Lower leg skin (tissue), 4 donors: ENCODE data around the gene PLAAT3. TPM values are rescaled to one million over a fixed set of nuclear protein-coding genes. Genes with fewer than 3 reads are reported as not detected.
"Not testable (repeated sequence)": the region's sequence is repeated elsewhere in the genome, so short reads cannot be mapped to it uniquely, and the experiment has no call there.

Experiments used
- DNase-seq, 2 donors: peaks; one replicate each; pipeline ENCODE4 v3.0.0-alpha.2; 2019; ENCODE audit warnings: low spot score in 2 of 2
- H3K4me3 ChIP-seq: fragments of 200-600 bp; sonication (generic); 2 replicates; pipeline ENCODE4 v1.5.1; 2017; ENCODE audit warnings: mild to moderate bottlenecking, low read depth; ENCODE audit not compliant: poor library complexity, severe bottlenecking
- POLR2A ChIP-seq, 2 donors: fragments of 450-650 bp; IDR thresholded peaks; one replicate each; pipeline ENCODE4 v1.6.1; 2016 to 2017; ENCODE audit warnings: antibody characterized with exemption in 2 of 2, mild to moderate bottlenecking in 1 of 2, moderate library complexity in 1 of 2
- WGBS, 2 donors: methylation state at CpG; one replicate each; pipeline ENCODE4 v1.1.5; 2018; 5-methylcytosine and 5-hydroxymethylcytosine counted together
- intact Hi-C: fragments of 100-400 bp; cut with DNase I; formaldehyde crosslinking; loops from one replicate; pipeline ENCODE4 v1.15.0; 2023; ENCODE audit warnings: low total_unique reads
- total RNA-seq, 4 donors: library from RNA; depleted of rRNA; stranded (reverse); fragments of >200 nt; gene quantifications; one replicate each; pipeline ENCODE4 v1.1.0, GENCODE V29; 2016
- TF ChIP-seq, protein P1 (sequence below), 3 donors: fragments of 450-650 bp; IDR thresholded peaks; one replicate each; pipeline ENCODE4 v1.5.1; 2016; ENCODE audit warnings: antibody characterized with exemption in 3 of 3, mild to moderate bottlenecking in 3 of 3, moderate library complexity in 2 of 3

Gene PLAAT3
- total RNA-seq, 4 donors from 2014 or later: 9.8 to 15.1 (median 12.3) TPM

DNA sequence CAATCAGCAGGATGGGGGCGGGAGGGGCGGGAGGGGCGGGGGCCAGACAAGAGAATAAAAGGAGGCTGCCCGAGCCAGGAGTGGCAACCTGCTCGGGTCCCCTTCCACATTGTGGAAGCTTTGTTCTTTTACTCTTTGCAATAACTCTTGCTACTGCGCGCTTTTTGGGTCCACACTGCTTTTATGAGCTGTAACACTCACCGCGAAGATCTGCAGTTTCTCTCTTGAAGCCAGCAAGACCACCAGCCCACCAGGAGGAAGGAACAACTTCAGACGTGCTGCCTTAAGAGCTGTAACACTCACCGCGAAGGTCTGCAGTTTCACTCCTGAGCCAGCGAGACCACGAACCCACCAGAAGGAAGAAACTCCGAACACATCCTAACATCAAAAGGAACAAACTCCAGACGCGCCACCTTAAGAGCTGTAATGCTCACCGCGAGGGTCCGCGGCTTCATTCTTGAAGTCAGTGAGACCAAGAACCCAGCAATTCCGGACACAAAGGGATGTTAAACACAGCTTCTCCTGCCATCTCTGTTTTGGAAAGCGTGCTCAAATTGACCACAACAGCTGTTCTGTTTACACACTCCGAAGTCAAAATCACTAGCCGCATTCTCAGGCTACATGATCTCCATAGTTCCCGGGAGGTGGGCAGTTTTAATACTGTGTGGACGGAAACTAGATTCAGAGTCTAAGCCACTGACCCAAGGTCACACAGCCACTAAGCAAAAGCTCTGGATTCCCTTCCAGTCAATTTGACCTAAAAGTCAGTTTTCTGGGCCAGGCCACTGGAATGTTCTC lies 62.9 kb downstream of the PLAAT3 start:
- WGBS, 2 donors: 83 to 85% methylated on average over 27 of the region's 27 CpGs
- H3K4me3 ChIP-seq: no peak overlapping the region
- no peak for TF ChIP-seq POLR2A (IDR thresholded peaks at IDR 0.05)
- TF ChIP-seq, protein P1, sequence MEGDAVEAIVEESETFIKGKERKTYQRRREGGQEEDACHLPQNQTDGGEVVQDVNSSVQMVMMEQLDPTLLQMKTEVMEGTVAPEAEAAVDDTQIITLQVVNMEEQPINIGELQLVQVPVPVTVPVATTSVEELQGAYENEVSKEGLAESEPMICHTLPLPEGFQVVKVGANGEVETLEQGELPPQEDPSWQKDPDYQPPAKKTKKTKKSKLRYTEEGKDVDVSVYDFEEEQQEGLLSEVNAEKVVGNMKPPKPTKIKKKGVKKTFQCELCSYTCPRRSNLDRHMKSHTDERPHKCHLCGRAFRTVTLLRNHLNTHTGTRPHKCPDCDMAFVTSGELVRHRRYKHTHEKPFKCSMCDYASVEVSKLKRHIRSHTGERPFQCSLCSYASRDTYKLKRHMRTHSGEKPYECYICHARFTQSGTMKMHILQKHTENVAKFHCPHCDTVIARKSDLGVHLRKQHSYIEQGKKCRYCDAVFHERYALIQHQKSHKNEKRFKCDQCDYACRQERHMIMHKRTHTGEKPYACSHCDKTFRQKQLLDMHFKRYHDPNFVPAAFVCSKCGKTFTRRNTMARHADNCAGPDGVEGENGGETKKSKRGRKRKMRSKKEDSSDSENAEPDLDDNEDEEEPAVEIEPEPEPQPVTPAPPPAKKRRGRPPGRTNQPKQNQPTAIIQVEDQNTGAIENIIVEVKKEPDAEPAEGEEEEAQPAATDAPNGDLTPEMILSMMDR (IDR thresholded peaks at IDR 0.05): no peak
- intact Hi-C loops: no loop called here
- peak in 1 of 2 donors; percentile 52 for DNase-seq

DNA sequence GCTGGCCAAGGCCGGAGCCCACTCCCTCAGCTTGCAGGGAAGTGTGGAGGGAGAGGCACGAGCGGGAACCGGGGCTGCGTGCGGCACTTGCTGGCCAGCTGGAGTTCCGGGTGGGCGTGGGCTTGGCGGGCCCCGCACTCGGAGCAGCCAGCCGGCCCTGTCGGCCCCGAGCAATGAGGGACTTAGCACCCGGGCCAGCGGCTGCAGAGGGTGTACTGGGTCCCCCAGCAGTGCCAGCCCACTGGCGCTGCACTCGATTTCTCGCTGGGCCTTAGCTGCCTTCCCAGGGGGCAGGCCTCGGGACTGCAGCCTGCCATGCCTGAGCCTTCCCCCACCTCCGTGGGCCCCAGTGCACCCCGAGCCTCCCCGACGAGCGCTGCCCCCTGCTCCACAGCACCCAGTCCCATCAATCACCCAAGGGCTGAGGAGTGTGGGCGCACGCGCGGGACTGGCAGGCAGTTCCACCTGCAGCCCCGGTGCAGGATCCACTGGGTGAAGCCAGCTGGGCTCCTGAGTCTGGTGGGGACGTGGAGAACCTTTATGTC lies 64.0 kb downstream of the PLAAT3 start:
- intact Hi-C loops, H3K4me3 ChIP-seq: not testable (repeated sequence)
- 88 to 92% methylated on average over 15 to 21 of the region's 31 CpGs for WGBS, 2 donors
- DNase-seq: peak in 1 of 2 donors; percentile 59

DNA sequence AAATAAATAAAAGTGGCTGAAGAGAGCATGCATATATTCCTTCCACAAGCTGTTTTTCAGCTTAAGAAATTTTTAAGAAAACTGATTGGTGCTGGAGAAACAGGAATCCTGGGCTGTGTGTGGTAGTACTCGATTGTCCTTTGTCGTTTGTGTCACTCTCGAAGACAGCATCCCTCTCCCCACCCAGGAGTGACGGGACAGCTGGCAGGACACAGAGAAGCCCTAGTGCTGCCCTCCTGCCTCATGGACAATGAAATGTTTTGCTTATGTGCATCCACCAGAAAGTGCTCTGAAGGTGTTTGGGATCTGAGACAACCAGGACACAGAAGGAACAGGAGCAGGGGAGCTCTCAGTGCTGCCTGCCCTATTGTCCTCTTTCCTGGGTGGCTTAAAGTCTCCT lies 64.8 kb downstream of the PLAAT3 start:
- whole genome bisulfite sequencing, 2 donors: 85 to 89% methylated on average over 4 of the region's 4 CpGs
- peak in 1 of 2 donors; percentile 29 for DNase-seq
- intact Hi-C loops: no loop called here
- TF ChIP-seq POLR2A (IDR thresholded peaks at IDR 0.05): no peak
- TF ChIP-seq, protein P1 (IDR thresholded peaks at IDR 0.05): no peak
- H3K4me3 ChIP-seq: no peak overlapping the region

DNA sequence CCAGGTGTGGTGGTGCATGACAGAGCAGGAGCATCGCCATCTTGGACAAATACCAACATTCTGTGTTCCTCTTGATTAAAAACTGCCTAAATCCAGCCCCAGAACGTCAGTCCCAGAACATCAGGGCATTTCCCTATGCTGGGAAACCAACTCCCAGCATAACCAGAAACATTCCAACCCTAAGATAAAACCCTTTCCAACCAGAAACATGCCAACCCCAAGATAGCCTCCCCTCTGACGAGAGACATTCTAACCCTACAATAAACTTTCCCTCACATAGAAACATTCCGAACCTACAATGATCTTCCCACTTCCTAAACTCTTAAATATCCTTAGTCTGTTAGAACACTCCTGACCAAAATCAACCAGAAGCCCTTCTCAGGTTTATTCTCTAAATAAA lies 66.1 kb downstream of the PLAAT3 start:
- DNase-seq: peak in 1 of 2 donors; percentile 18
- TF ChIP-seq, protein P1 (IDR thresholded peaks at IDR 0.05): no peak
- TF ChIP-seq POLR2A (IDR thresholded peaks at IDR 0.05): no peak
- no peak overlapping the region for H3K4me3 ChIP-seq
- WGBS, 2 donors: 69 to 72% methylated on average over 4 of the region's 4 CpGs
- intact Hi-C loops: no loop called here

DNA sequence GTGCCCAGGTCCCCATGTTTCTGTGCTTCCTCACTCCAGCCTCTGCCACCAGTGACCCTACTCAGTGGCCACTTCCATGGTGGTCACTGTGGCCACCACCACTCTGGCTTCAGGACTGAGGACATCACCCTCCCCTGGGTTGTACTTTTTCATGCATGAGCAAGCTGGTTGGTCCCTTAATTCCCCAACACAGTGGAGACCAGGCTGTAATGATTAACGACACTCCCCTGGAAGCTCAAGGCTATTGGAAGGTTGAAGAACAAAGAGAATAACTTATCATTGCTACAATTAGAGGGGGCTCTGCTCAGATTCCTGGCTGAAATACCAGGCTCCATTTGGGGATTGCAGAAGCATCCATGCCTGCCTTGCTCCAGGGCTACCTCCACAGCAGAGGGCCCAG lies 67.2 kb downstream of the PLAAT3 start:
- intact Hi-C loops: no loop called here
- H3K4me3 ChIP-seq: no peak overlapping the region
- DNase-seq: peak in 1 of 2 donors; percentile 48
- WGBS, 2 donors: 100% methylated on average over 1 of the region's 1 CpG
- TF ChIP-seq, protein P1 (IDR thresholded peaks at IDR 0.05): no peak
- TF ChIP-seq POLR2A (IDR thresholded peaks at IDR 0.05): no peak

DNA sequence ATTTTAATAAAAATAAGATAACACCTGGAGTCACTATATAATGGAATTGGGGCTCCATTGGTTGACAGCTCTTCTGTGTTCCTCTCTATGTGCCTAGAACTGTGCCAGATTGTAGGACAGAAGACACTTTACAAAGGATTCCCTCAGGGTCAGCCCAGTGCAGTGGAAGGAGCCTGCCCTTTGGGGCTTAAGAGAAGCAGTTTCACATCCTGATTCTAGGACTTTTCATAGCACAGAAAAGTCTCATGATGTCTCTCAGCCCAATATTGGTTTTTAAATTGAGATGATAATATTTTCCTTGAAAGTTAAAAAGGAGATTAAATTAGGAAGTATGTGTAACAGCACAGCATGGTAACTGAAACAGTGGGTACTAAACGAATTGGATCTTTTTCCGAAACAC lies 70.5 kb downstream of the PLAAT3 start:
- DNase-seq: no peak
- H3K4me3 ChIP-seq: no peak overlapping the region
- no peak for TF ChIP-seq POLR2A (IDR thresholded peaks at IDR 0.05)
- TF ChIP-seq, protein P1 (IDR thresholded peaks at IDR 0.05): no peak
- intact Hi-C loops: no loop called here
- whole genome bisulfite sequencing, 2 donors: 82 to 85% methylated on average over 2 of the region's 2 CpGs

DNA sequence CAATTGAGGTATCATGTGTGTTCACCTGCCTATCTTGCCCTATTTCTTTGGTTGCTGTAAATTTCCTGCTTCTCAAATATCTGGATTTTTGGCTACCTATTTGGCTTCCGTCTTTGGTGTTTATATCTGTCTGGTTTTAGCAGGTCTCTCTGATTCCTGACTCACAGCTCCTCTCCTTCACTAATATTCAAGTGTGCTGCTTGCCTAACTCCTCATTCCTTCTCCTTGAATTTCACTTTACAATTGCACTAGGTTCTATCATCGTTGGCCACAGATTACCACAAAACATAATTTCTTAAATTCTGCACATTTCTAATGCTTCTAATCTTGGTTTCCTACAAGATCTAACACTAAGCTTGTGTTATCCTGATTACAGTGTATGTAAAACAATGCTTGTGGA lies 71.7 kb downstream of the PLAAT3 start:
- 68 to 81% methylated on average over 2 of the region's 2 CpGs for WGBS, 2 donors
- intact Hi-C loops, DNase-seq, H3K4me3 ChIP-seq: not testable (repeated sequence)
